HG02973 (cell line): Measurements from ENCODE around the gene PHOX2A.
"Not testable (repeated sequence)": the region's sequence is repeated elsewhere in the genome, so short reads cannot be mapped to it uniquely, and the experiment has no call there.

Experiments
- ATAC-seq: cut with Tn5 transposase; IDR thresholded peaks from one replicate; pipeline ENCODE4 v1.9.1; 2021; ENCODE audit warnings: moderate library complexity; ENCODE audit not compliant: unreplicated experiment

Gene PHOX2A

GRCh38 chr11:72244060-72244360, at the start of gene PHOX2A:
PHOX2A (minus strand) TSS chr11:72244176; CDS start chr11:72244004, 172 bp downstream.
- no peak for ATAC-seq

- no peak for ATAC-seq
These were observed 49.4 kb upstream of the PHOX2A start for GRCh38 chr11:72293391-72293790.

- no peak for ATAC-seq
These were observed 48.3 kb upstream of the PHOX2A start for GRCh38 chr11:72292106-72292785.

- not testable (repeated sequence) for ATAC-seq
These were observed 46.8 kb upstream of the PHOX2A start for GRCh38 chr11:72290741-72291140.

GRCh38 chr11:72287293-72287692, 43.3 kb upstream of the PHOX2A start:
- no peak for ATAC-seq

GRCh38 chr11:72283947-72284346, 40.0 kb upstream of the PHOX2A start:
- no peak for ATAC-seq

- ATAC-seq: no peak
These were observed 36.8 kb upstream of the PHOX2A start for GRCh38 chr11:72280726-72281315.

GRCh38 chr11:72280037-72280436, 36.1 kb upstream of the PHOX2A start:
- ATAC-seq: no peak

- ATAC-seq: no peak
These were observed 34.9 kb upstream of the PHOX2A start for GRCh38 chr11:72278905-72279304.

GRCh38 chr11:72274435-72274834, 30.5 kb upstream of the PHOX2A start:
- no peak for ATAC-seq

- no peak for ATAC-seq
These were observed 28.0 kb upstream of the PHOX2A start for GRCh38 chr11:72271980-72272379.

GRCh38 chr11:72267956-72268617, 24.1 kb upstream of the PHOX2A start:
- no peak for ATAC-seq

GRCh38 chr11:72266960-72267359, 23.0 kb upstream of the PHOX2A start:
- ATAC-seq: not testable (repeated sequence)

- ATAC-seq: no peak
These were observed 22.0 kb upstream of the PHOX2A start for GRCh38 chr11:72265951-72266350.

- ATAC-seq: no peak
These were observed 19.4 kb upstream of the PHOX2A start for GRCh38 chr11:72263361-72263760.

GRCh38 chr11:72260574-72260973, 16.6 kb upstream of the PHOX2A start:
- ATAC-seq: no peak

- ATAC-seq: no peak
These were observed 15.5 kb upstream of the PHOX2A start for GRCh38 chr11:72259490-72259889.

- ATAC-seq: no peak
These were observed 13.6 kb upstream of the PHOX2A start for GRCh38 chr11:72257570-72257969.

GRCh38 chr11:72254299-72254993, 10.5 kb upstream of the PHOX2A start:
- ATAC-seq: no peak

GRCh38 chr11:72253392-72253791, 9.4 kb upstream of the PHOX2A start:
- ATAC-seq: no peak

- no peak for ATAC-seq
These were observed 7.6 kb upstream of the PHOX2A start for GRCh38 chr11:72251614-72252013.
